Measurements from ENCODE around the gene ZGLP1. TPM values are rescaled to one million over a fixed set of nuclear protein-coding genes. Genes with fewer than 3 reads are reported as not detected.
A peak's percentile ranks its signal among the peaks of the same experiment; 100 is the strongest.

Gene ZGLP1
- total RNA-seq, 1 donor from 2014 or later = 14.9 TPM

GRCh38 chr19:10317045-10317856 is 7.6 kb upstream of the ZGLP1 start:
- DNase-seq (ENCODE audit: low spot score in 2 of 2, unreplicated experiment in 2 of 2) = no peak
- Mint-ChIP-seq H3K4me3 (peak overlapping the region; percentile 8), H3K27ac (peak overlapping the region; percentile 34), H3K4me1 (peaks cover 15% of the 10 kb centered on the region), H3K27me3 (ENCODE audit: low read depth) (no peaks in the 10 kb centered on the region), H3K36me3 (peaks cover 20% of the 10 kb centered on the region), H3K9me3 (no peaks in the 10 kb centered on the region)
- TF ChIP-seq CTCF (IDR thresholded peaks at IDR 0.05; ENCODE audit: unreplicated experiment) = no peak

DNA sequence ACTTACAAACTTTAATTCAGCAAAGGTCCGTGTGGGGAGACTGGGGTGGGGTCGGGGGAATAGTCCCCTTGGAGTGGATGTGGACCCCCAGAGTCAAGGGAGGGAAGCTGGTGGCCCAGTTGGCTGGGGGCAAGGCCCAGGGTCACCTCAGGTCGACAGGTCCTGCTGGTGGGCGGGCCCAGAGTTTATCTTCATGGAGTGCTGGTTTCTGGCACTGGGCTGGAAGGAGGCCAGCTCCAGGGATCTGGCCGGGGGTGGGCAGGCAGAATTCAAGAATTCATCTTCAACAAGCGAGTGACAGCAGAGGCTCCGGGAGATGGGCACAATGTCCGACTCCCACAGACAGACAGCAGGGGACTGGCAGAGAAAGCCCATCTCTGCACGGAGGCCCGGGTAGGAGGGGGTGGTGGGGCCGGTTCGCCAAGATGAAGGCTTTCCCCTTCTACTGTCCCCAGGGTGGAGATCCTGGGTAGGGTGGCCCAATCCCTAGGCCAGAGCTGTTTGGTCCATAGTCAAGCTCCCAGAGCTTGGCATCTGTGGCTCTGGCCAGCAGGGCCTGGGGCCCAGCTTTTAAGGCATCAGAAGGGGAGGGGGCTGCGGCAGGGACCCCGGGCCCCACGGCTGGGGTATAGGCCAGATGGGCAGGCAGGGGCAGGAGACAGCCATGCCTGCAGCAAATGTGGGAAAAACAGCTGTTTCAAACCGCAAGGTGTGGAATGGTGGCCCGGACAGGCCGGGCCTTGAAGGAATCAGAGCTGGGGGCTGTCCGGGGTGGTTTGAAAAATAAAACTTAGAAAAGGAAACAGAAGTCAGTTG is 6.8 kb upstream of the ZGLP1 start:
- no peaks in the 10 kb centered on the region for H3K27me3 Mint-ChIP-seq (ENCODE audit: low read depth)
- no peak for TF ChIP-seq CTCF (IDR thresholded peaks at IDR 0.05; ENCODE audit: unreplicated experiment)
- peak overlapping the region; percentile 88 for H3K4me3 Mint-ChIP-seq
- DNase-seq (ENCODE audit: low spot score in 2 of 2, unreplicated experiment in 2 of 2) = no peak
- peaks cover 15% of the 10 kb centered on the region for H3K4me1 Mint-ChIP-seq
- no peaks in the 10 kb centered on the region for H3K9me3 Mint-ChIP-seq
- peak overlapping the region; percentile 84 for H3K27ac Mint-ChIP-seq
- peaks cover 14% of the 10 kb centered on the region for H3K36me3 Mint-ChIP-seq

GRCh38 chr19:10315335-10316214 is 6.0 kb upstream of the ZGLP1 start, which contains the start of gene FDX2:
Gene FDX2 (minus strand): TSS chr19:10316015. CDS start chr19:10315996, 19 bp downstream.
- peaks cover 14% of the 10 kb centered on the region for H3K36me3 Mint-ChIP-seq
- peak within 1 kb of the TSS; percentile 84 for H3K27ac Mint-ChIP-seq
- no peaks in the 10 kb centered on the region for H3K9me3 Mint-ChIP-seq
- H3K27me3 Mint-ChIP-seq (ENCODE audit: low read depth) = no peaks in the 10 kb centered on the region
- H3K4me1 Mint-ChIP-seq = peaks cover 15% of the 10 kb centered on the region
- DNase-seq (ENCODE audit: low spot score in 2 of 2, unreplicated experiment in 2 of 2) = peak; percentile 84 to 94
- TF ChIP-seq CTCF (IDR thresholded peaks at IDR 0.05; ENCODE audit: unreplicated experiment) = no peak
- peak within 1 kb of the TSS; percentile 88 for H3K4me3 Mint-ChIP-seq

GRCh38 chr19:10306327-10306726 is 3.3 kb downstream of the ZGLP1 start:
- Mint-ChIP-seq H3K27ac (no peak overlapping the region), H3K36me3 (peaks cover 4% of the 10 kb centered on the region), H3K4me3 (no peak overlapping the region), H3K27me3 (ENCODE audit: low read depth) (peaks cover 12% of the 10 kb centered on the region), H3K9me3 (no peaks in the 10 kb centered on the region), H3K4me1 (no peaks in the 10 kb centered on the region)
- DNase-seq (ENCODE audit: low spot score in 2 of 2, unreplicated experiment in 2 of 2) = no peak
- TF ChIP-seq CTCF (IDR thresholded peaks at IDR 0.05; ENCODE audit: unreplicated experiment) = no peak

DNA sequence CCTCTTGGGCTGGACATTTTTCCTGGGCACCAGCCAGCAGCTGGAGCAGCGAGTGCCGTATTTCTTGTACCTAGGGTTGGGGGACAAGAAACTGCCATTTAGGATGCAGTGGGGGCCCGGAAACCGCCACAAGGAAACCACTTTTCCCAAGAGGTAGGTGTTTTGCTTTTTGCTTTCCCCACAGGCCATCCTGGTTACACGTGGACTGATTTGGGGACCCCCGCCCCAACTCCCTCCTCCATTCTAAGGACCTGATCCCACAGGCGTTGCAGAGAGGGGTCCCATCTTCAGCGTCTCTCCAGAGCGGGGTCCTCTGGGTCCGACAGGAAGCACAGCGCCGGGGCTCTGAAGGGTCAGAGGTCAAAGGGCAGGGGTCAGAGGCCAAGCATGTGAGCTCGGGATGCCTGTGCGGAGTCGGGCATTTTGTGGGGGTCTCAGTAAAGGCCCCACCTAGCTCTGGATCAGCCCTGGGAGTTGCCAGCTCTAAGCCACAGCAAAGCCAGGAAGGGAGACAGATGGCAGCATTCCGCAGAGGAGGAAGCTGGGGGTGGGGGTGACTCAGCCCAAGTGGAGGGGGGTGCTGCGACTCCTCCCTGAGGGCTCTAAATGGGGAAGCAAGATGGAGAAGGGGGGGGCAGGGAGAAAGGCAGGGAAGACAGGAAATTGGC is 4.3 kb downstream of the ZGLP1 start:
- no peaks in the 10 kb centered on the region for H3K9me3 Mint-ChIP-seq
- peaks cover 14% of the 10 kb centered on the region for H3K27me3 Mint-ChIP-seq (ENCODE audit: low read depth)
- no peak for DNase-seq (ENCODE audit: low spot score in 2 of 2, unreplicated experiment in 2 of 2)
- H3K36me3 Mint-ChIP-seq = peaks cover 4% of the 10 kb centered on the region
- TF ChIP-seq CTCF (IDR thresholded peaks at IDR 0.05; ENCODE audit: unreplicated experiment) = no peak
- no peaks in the 10 kb centered on the region for H3K4me1 Mint-ChIP-seq
- H3K4me3 Mint-ChIP-seq = no peak overlapping the region
- H3K27ac Mint-ChIP-seq = no peak overlapping the region

Measured in mesothelial cell of epicardium (in vitro differentiated cells).